Renal cortex interstitium (tissue), 11 donors: Measurements from ENCODE around the gene RPL36A. TPM values are rescaled to one million over a fixed set of nuclear protein-coding genes. Genes with fewer than 3 reads are reported as not detected.
A peak's percentile ranks its signal among the peaks of the same experiment; 100 is the strongest.

Experiments
- DNase-seq, 11 donors: peaks; one replicate each; pipeline ENCODE4 v3.0.0-alpha.2; 2013; ENCODE audit warnings: low read depth in 9 of 11, low spot score in 4 of 11; ENCODE audit errors: extremely low read depth in 1 of 11
- polyA plus RNA-seq, 3 donors: library from polyadenylated mRNA; unstranded; fragments of 120-200 nt; gene quantifications; one replicate each; pipeline ENCODE4 v1.2.1, GENCODE V29; 2013; ENCODE audit not compliant: insufficient read length in 3 of 3

Gene RPL36A
- polyA plus RNA-seq, 3 donors: 887 to 1,397 (median 1,349) TPM

GRCh38 chrX:101370888-101371504, 19.8 kb upstream of the RPL36A start:
- no peak for DNase-seq

- no peak for DNase-seq
Observed at GRCh38 chrX:101377547-101377946, 13.3 kb upstream of the RPL36A start.

GRCh38 chrX:101383679-101384205, 7.1 kb upstream of the RPL36A start:
- peak in 1 of 11 donors; percentile 12 for DNase-seq

GRCh38 chrX:101385026-101385684, 5.7 kb upstream of the RPL36A start:
- DNase-seq: no peak

- no peak for DNase-seq
Observed at GRCh38 chrX:101385795-101386541, 4.8 kb upstream of the RPL36A start, which contains the start of gene BTK. BTK (minus strand) TSS chrX:101386191; CDS start chrX:101375284, 10,907 bp downstream.

- DNase-seq: no peak
Observed at GRCh38 chrX:101386542-101386885, 4.3 kb upstream of the RPL36A start.

GRCh38 chrX:101388604-101389003, 2.2 kb upstream of the RPL36A start:
- no peak for DNase-seq

- DNase-seq: no peak
Observed at GRCh38 chrX:101391831-101392230, 1.0 kb downstream of the RPL36A start.

GRCh38 chrX:101393530-101394305, 2.9 kb downstream of the RPL36A start:
- no peak for DNase-seq

- DNase-seq: no peak
Observed at GRCh38 chrX:101394372-101394771, 3.6 kb downstream of the RPL36A start.

GRCh38 chrX:101395789-101396188, 5.0 kb downstream of the RPL36A start:
- no peak for DNase-seq

GRCh38 chrX:101397779-101398178, 7.0 kb downstream of the RPL36A start:
- DNase-seq: no peak

- no peak for DNase-seq
Observed at GRCh38 chrX:101398694-101399093, 7.9 kb downstream of the RPL36A start.

- DNase-seq: no peak
Observed at GRCh38 chrX:101399825-101400224, 9.0 kb downstream of the RPL36A start.

- no peak for DNase-seq
Observed at GRCh38 chrX:101407167-101407747, 16.4 kb downstream of the RPL36A start.

- peak; percentile 86 to 96 (median 94) for DNase-seq
Observed at GRCh38 chrX:101407748-101408531, 17.1 kb downstream of the RPL36A start, which contains the start of the genes GLA and HNRNPH2. GLA (minus strand) TSS chrX:101407925; CDS start chrX:101407903, 22 bp downstream. HNRNPH2 (plus strand) TSS chrX:101408222; CDS start chrX:101411989, 3,767 bp downstream.

GRCh38 chrX:101408532-101408841, 17.7 kb downstream of the RPL36A start:
- no peak for DNase-seq

- DNase-seq: peak in 1 of 11 donors; percentile 14
Observed at GRCh38 chrX:101409043-101409442, 18.2 kb downstream of the RPL36A start.
